GM21447 (cell line): ENCODE data around the gene SLC22A5.
"Not testable (repeated sequence)": the region's sequence is repeated elsewhere in the genome, so short reads cannot be mapped to it uniquely, and the experiment has no call there.

Experiments used
- ATAC-seq: cut with Tn5 transposase; IDR thresholded peaks from one replicate; pipeline ENCODE4 v1.9.1; 2021; ENCODE audit not compliant: unreplicated experiment

Gene SLC22A5

DNA sequence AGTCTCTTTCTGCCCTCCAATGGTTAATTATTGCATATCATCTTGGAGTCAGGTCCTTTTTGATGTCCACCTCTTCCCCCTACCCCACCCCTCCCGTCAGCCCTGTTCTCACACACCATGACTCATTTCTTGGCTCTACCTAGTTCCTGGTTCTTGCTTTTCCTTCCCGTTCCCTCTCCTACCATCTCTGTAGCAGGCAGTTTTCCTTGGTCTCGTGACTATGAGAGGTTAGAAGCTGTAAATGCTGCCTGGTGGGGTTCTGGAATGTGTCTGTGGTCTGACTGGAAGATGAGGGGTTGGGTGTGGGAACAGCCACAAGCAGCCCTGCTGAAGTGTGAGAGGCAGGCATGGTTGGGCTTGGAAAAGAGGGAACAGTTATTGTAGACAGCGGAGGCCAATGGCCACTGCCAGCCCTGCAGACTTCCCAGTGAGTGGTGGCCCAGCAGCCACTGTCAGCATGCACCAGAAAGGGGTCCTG is 18.2 kb downstream of the SLC22A5 start:
- ATAC-seq = no peak

- ATAC-seq = no peak
Measured at GRCh38 chr5:132388244-132389050, 18.9 kb downstream of the SLC22A5 start.

DNA sequence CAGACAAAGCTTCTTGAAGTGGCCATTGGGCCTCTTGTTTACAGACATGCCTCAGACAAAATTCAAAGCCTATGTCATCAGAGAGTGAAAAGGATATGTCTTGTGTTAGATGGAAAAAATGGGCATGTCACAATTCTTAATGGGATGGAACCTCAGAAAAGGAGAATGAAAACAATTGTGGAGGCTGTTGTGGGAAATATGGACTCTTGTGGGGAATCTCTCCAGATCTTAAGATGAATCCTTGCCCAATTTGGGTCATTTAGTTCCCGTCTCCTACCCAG is 19.5 kb downstream of the SLC22A5 start:
- no peak for ATAC-seq

DNA sequence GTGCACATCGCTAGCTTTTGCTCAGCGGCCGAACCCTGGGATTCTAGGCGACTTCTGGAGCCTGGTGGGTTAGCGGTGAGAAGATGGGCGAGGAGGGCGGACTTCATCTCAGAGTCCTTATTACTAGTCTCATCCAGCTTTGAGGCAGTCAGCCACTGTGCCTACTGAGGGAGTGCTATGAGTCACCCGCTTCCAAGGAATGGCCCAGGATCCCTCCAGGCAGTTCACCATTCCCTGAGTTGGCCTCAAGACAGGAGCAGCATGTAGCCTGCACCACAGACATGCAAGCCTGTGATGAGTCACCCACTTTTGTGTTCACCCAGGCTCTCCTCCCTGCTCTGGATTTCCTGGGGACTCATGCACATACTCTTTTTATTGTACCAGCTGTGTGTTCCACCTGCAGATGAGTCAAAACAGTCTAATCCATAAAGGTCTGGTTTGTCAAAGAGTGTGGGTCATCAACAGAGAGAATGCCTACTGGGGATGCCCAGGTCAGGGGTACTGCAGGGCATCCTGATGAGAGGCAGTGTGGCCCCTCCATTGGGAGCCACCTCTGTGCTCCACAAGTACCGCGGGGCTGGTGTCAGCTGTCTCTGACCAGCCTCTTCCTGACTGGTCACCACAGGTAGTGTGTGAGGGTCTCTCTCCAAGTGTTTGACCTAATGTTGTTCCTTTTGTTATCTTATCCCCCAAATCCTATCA is 20.2 kb downstream of the SLC22A5 start:
- no peak for ATAC-seq

DNA sequence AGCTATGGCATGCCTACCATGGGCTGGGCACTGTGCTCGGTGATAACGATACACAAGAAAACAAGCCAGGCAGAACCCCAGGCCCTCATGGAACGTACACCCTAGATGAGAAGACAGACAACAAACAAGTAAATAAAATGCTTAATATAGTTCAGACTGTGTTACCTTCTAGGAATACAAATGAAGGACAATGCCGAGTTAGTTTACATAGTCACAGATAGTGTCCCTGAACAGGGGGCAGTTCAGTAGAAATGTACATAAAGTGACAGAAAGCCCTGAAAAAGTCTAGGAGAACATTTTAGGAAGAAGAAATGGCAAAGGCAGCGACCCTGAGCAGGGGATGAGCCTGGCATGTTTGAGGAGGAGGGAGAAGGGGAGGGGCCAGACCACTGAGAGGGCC is 21.7 kb downstream of the SLC22A5 start:
- no peak for ATAC-seq

GRCh38 chr5:132391870-132392269 is 22.4 kb downstream of the SLC22A5 start:
- no peak for ATAC-seq

- ATAC-seq = no peak
Measured at GRCh38 chr5:132392411-132392810, 22.9 kb downstream of the SLC22A5 start.

DNA sequence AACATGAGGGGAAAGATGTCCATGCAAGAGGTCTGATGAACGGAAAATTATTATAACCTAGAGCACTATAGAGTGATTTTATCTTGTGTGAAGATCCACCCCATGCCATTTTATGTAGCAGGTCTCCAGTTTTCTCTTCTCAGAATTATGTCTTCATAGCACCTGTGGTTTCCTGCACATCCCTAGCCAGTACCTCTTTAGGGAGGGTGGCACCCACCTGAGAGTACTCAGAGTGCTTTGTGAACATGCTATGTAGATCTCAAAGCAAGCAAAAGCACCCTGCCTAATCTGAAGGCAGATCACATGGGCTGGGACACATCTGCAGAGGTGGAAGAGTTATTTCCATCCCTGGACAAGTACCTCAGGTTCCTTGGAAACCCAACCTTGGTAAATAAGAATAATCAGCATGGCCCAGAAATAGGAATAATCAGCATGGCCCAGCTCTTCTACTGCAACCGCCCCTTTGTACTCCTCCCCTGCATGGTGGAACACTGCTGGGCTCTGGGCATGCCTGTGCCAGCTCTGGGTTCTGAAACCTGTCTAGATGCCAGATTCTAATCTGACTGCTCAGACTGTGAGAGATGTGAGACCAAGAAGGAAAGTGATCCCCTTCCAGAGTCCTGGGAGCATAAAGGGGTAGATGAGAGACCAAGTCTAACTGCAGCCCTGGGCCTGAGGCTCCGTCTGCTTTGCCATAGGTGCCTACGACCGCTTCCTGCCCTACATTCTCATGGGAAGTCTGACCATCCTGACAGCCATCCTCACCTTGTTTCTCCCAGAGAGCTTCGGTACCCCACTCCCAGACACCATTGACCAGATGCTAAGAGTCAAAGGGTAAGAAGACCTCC is 23.7 kb downstream of the SLC22A5 start:
- no peak for ATAC-seq

GRCh38 chr5:132394667-132395259 is 25.3 kb downstream of the SLC22A5 start:
- ATAC-seq = peak; percentile 80

DNA sequence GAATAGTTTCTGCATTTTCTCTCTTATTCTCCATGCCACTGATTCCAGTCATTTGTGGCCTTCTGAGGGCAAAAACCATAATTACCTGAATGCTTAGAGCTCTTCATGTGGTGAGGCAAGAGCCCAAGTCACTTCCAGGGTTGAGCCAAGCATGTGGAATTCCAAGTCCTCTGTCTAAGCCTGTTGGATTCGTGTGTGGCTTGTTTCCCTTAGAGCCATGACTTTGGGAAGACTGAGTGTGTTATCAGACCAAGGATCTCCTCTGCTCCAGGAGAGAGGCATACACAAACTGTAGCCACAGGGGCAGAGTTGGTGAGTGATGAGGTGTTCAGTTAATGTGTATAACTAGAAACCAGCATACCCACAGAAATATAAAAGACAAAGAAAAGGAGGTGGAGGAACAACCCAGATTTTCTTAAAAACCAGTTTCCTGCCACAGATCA is 27.1 kb downstream of the SLC22A5 start:
- ATAC-seq = no peak

DNA sequence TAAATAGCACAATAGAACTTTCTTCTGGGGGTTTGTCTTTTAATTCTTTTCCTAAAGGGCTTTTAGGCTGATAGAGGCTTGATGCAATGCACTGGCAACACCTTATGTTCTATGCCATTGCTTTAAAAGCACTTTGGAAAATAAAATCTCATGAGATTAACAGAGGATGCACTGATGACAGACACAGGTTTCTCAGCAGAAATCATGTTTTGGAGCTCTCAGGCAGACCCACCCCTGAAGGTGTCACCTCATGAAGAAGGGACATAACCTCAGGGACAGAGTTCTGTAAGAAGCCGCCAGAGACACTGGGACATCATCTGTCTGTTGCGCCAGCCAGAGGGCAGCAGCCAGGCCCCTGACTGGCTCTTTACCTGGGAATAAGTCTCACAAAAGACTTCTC is 27.7 kb downstream of the SLC22A5 start:
- no peak for ATAC-seq

GRCh38 chr5:132397936-132398675 is 28.6 kb downstream of the SLC22A5 start:
- ATAC-seq = not testable (repeated sequence)

DNA sequence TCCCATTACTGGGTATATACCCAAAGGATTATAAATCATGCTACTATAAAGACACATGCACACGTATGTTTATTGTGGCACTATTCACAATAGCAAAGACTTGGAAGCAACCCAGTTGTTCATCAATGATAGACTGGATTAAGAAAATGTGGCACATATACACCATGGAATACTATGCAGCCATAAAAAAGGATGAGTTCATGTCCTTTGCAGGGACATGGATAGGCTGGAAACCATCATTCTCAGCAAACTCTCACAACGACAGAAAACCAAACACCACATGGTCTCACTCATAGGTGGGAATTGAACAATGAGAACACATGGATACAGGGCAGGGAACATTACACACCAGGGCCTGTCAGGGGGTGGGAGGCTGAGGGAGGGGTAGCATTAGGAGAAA is 34.5 kb downstream of the SLC22A5 start:
- ATAC-seq = not testable (repeated sequence)

DNA sequence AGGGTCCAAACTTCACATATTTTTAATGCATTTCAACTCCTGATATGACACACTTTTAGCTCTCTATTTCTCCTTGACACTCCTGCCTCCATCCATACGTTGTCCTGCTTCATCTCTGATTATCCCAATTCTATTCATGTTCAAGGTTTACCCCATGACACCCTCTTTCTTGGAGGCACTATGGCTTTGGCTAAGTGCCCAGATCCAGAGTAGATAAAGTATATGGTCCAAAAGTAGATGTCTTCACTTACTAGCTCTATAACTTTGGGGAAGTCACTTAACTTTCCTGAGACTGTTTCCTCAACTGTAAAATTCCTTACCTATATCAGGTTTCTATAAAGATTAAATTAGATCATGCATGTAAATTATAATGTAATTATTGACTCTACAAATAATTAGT is 36.1 kb downstream of the SLC22A5 start:
- no peak for ATAC-seq

DNA sequence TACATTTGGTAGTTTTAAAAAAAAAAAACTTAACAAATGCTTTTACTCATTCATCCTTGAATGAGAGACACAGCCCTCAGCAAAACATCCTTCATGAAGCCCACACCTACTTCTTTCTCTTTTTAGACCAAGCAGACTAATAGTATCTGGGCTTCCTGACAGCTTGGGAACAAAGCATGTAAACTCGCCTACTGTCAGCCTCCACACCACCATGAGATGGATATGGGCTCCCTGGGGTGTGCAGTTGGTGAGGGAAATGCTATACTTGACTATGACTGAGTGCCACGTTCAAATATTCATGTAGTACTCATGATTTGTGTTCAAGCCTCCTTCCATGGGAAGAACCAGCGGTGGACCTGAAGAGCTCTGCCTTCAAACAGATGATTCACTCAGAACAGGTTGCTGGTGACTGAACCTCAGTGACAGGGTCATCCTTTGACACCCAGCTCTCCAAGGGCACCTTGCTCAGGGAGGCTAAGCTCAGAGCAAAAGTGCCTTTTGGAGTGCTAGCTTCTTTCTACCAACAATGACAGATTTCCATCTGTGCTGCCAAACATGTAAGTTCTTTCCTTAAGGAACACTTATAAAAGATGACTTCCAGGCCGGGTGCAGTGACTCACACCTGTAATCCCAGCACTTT is 36.8 kb downstream of the SLC22A5 start:
- no peak for ATAC-seq

DNA sequence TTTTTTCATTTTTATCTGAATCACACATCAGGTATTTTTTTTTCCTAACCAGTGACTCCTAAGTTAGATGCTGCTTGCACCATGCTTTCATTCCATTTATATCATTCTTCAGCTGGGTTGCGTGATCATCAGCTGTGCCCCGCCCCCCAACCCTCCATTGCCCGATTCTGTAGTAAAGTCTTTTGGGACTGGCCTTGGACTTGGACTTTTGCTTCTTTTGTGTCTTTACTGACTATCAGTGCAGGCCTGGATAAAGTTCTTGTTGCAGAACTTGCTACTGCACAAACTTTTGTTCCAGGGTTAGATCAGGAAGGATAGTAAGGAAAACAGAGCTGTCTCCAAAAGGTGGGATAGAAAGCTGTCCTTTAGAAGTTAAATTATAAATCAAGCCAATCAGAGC is 38.5 kb downstream of the SLC22A5 start:
- ATAC-seq = no peak

GRCh38 chr5:132408456-132408855 is 38.9 kb downstream of the SLC22A5 start:
- ATAC-seq = no peak

- ATAC-seq = no peak
Measured at GRCh38 chr5:132408965-132409364, 39.5 kb downstream of the SLC22A5 start.

DNA sequence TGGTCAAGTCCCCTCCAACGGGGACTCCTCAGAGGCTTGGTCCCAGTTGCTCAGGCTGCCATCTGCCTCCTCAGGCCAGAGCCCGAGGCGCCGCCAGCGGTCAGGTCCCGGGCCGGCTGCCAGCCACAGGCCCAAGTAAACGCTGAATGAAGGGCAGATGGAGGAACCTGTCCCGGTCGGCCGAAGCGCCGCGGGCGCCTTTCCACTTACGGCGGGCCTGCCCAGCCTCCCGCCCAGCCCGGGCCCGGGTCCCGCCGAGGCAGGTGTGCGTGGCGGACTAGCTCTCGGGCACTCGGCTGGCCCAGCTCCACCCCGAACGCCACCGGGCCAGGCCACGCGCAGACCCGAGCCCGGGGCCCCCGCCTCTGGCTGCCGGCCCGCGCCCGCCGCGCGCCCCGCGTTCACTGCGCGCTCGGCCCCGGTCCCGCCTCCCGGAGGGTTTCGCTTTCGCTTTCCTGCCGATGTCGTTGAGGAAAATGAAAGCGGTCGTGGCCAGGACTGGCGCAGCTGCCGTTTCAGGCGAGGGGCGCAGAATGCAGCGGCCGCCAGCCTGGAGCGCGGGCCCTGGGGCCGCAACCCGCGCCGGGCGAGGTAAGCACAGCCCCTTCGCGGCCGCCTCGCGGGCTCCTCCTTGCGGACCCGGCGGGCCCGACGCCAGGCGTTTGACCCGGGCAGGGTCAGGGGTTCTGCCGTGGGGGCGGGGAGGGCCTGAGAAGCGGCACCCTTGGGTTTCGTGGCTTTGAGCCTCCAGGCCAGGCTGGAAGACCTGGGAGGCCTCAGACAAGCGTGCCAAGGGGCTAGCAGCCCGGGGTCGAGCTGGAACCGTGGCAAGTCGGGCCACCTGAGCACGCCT is 41.2 kb downstream of the SLC22A5 start:
- peak; percentile 54 for ATAC-seq
